GM18502 (cell line): ENCODE data around the gene NFAM1.

ENCODE experiments used
- ATAC-seq: cut with Tn5 transposase; IDR thresholded peaks from one replicate; pipeline ENCODE4 v1.9.1; 2021; ENCODE audit warnings: mild to moderate bottlenecking; ENCODE audit not compliant: unreplicated experiment, poor library complexity

The NFAM1 gene

DNA sequence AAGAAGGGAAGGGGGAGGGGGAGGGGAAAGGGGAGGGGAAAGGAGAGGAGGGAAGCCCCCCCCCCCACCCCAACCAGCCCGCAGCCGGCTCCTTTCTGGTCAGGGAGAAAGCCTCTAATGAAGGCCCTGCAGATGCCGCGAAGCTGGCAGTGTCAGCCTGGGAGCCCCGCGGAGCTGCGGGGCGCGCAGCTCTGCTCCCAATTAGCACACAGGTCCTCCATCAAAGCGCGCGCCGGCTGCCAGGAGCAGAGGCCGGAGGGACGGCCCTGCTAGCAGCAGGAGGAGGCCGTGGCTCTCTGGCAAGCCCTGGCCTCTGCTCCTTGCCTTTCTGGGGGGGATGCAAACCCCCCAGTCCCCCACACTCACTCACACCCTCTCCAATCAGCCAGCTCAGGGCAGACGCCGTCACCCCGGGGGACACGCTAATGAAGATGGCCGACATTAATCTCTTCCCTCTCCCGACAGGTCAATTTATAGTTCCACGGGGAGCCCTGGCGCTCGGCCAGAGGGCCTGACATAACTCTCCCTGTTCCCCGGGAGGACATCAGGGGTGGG is 91.3 kb downstream of the NFAM1 start:
- ATAC-seq = no peak

DNA sequence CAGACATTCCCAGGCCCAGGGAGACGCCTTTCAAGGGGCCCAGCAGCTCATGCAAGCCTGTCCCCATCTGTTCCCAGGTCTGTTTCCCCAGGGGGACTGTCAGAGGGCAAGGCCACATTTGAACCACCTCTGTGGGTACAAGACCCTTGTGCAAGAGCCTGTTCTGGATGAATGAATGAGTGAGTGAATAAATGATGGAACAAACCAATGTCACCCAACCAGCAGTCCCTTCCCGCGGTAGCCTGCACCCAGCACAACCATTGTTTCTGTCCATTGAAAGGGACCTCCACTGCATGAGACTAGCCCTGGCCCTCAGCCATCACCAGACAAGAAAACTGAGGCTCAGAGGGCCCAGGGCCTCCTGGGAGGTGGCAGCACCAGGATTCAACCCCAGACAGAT is 92.1 kb downstream of the NFAM1 start:
- ATAC-seq = no peak

DNA sequence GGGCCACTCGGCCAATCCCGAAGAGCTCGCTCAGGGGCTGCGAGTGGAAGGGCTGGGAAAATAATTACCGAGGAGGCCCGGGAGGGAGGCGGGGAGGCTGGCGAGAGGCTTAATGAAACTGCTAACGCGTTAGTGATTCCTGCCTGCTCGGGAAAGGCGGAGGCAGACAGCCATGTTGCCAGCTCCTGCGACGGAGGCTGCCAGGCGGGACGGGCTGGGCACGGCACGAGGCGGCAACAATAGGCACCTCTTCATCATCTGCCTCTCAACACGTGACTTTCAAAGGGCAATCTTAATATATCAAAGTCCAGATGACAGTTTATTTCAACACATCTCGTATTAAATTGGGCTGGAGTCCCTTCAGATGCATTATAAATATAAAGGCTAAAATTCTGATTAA is 93.7 kb downstream of the NFAM1 start:
- ATAC-seq = no peak

DNA sequence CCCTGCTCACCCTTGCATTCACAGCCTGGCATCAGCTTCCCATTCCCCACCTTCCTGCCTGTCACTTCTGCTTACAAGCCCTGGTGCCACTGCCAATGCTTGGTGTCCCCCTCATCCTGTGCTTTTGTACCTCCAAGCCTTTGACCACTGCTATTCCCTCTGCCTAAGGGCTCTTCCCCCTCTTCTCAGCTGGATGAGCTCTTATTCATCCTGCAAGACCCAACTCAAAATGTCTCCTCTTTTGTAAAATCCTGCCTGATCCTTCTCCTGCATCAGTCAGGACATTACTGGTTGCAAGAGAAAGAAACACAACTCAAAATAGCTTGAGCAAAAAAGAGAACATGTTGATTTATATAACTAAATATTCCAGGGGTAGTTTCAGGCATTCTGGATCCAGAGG is 94.8 kb downstream of the NFAM1 start:
- no peak for ATAC-seq

DNA sequence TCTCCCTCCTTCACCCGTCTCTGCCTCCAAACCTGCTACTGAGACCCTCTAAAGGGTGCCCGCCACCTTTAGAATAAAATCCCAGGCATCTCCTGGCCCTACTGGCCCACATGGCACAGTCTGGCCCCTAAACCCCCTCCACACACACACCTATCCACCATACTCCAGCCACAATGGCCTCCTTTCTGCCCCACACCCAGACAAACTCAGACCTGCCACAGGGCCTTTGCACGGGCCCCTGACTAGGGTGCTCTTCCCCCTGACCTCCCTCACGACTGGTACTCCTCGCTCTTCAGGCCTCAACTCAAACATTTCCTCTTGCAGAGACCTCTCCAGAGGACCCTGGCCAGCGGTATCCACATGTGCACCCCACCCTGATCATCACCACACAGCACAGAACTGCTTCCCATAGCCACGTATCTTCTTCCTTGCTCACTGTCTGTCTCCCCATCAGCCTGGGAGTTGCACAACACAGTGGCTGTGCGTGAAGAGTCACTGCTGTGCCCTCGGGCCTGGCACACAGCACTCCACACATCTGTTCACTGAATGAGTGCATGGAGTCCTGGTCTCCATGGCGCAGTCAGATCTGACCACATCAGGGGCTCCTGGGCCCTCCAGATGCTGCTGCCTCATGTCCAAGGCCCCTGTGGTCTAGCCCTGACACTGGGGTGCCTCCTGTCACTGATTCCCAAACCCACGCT is 95.5 kb downstream of the NFAM1 start:
- no peak for ATAC-seq

DNA sequence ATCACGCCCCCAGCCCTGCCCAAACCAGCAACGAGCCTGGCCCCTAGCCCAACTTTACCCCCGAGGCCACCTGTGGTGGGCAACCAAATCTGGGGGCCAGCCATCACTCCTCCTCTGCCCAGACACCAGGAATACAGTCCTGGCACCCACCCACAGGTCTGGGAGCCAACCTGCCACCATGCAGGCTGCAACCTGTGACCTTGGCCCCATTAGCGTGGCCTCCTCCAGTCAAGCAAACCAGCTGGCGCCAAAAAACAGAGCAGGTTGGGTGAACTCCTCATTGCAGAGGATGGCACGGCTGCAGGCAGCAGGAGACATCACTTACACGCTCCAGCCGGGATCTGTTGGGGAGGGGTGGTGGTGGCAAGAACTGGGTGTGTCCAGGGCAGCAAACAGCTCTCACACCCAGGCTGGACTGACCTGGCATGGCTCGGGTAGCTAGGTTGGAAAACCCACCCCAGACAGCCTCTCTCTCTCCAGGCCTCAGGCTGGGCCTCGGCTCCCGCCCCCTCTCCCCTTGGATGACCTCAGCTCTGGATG is 96.3 kb downstream of the NFAM1 start:
- no peak for ATAC-seq

DNA sequence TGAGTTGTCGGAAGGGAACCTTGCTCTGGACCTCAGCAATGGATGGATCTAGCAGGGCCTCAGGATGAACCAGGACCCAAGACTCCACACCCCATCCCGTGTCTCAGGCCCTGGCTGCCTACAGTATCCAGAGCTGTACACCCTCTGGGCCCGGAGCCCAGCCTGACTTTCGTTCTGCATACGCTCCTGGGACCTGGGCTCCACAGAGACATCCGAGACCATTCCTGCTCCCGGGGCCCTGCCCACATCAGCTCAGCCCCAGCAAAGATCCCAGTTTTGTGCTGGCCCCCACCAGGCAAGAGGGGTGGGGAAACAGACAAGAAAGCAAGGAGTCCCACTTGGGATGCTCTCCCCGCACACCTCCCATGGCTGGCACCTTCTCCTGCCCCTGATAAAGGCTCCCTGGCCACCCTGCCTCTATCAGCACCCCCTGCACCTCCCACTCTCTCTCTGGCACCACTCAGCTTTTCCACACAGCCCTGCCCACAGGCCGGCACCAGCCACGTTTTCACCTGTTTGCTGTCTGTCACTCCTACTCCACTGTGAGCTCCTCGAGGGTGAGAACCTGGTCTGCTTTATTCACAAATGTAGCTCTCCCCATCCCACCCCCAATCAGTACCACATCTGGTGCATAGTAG is 97.2 kb downstream of the NFAM1 start:
- ATAC-seq = no peak

DNA sequence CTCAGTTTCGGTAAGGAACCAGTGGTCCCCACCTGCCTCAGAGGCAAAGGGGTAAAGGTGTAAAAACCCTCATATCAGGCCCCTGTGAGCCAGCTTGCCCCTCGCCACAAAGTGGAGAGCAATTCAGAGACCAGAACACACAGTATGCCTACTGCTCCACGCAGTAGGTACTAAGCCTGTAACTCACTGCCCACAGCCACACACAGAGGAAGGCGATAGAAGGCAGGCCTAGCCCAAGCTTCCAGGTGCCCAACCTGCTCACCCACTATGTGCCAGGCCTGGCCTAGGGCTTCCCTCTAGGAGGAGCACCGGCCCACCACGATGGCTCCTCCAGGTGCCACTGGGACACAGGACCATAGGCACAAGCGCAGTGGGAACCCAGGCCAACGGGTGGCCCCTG is 98.7 kb downstream of the NFAM1 start:
- ATAC-seq = no peak

DNA sequence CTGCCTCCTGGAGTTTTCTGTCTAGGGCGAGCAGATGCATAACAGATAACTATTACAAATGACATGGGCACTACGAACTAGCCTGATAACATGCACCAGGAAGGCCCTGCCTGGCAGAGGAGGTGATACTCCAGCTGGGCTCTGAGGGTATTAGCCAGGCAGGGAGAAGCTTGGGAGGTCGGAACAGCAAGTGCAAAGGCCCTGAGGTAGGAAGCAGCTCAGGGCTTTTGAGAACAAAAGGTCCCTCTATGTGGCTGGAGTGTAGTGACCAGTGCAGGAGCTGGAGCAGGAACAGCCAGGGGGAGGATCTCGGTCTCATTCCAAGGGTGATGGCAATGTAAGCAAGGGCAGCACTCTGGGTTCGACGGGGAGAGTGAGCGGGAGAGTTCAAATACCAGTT is 100.1 kb downstream of the NFAM1 start:
- ATAC-seq = no peak

DNA sequence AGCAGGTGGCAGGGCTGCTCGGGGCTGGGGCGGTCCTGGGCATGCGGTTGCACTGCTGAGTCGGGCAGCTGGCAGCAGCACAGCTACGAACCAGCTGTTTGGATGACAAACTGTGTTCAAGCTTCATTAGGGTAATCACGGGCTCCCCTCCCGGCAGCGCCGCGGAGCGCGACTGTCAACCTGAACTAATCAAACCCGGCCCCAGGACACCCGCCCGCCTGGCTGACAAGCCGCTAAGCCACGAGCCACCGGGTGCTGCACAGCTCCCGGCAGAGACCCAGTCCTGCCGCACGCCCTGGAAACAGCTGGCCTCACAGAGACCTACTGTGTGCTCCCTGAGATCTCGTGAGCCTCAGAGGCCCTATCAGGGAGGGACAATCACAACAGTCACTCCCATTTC is 101.2 kb downstream of the NFAM1 start:
- no peak for ATAC-seq
